Neural crest cell (in vitro differentiated cells): ENCODE data around the gene MPP4. TPM values are rescaled to one million over a fixed set of nuclear protein-coding genes. Genes with fewer than 3 reads are reported as not detected.

ENCODE experiments used
- DNase-seq: peaks from one replicate; pipeline ENCODE4 v3.0.0; 2021; ENCODE audit warnings: low read depth, mixed read lengths, low spot score
- H3K27ac Mint-ChIP-seq: one replicate; pipeline ENCODE4 v1.8.0; 2021; ENCODE audit warnings: mild to moderate bottlenecking, mixed read lengths; ENCODE audit not compliant: unreplicated experiment
- H3K27me3 Mint-ChIP-seq: 2 replicates; pipeline ENCODE4 v1.8.0; 2021; ENCODE audit warnings: low read depth, mild to moderate bottlenecking, mixed read lengths
- H3K36me3 Mint-ChIP-seq: 2 replicates; pipeline ENCODE4 v1.8.0; 2021; ENCODE audit warnings: low read depth, mild to moderate bottlenecking, mixed read lengths
- H3K4me1 Mint-ChIP-seq: 2 replicates; pipeline ENCODE4 v1.8.0; 2021; ENCODE audit warnings: mixed read lengths
- H3K4me3 Mint-ChIP-seq: one replicate; pipeline ENCODE4 v1.8.0; 2021; ENCODE audit warnings: mild to moderate bottlenecking, mixed read lengths
- H3K9me3 Mint-ChIP-seq: 2 replicates; pipeline ENCODE4 v1.8.0; 2021; ENCODE audit warnings: mixed read lengths
- total RNA-seq: library from RNA; stranded (reverse); gene quantifications from 2 replicates; pipeline ENCODE4 v1.2.1, GENCODE V29; 2021
- TF ChIP-seq, protein P1 (sequence below): fragments of 200-600 bp; sonication (generic); conservative IDR thresholded peaks from 2 replicates; pipeline ENCODE4 v1.5.0; 2021; ENCODE audit warnings: antibody characterized with exemption, mild to moderate bottlenecking

Gene MPP4
- total RNA-seq, 1 donor from 2014 or later = 0.19 TPM

- TF ChIP-seq, protein P1, sequence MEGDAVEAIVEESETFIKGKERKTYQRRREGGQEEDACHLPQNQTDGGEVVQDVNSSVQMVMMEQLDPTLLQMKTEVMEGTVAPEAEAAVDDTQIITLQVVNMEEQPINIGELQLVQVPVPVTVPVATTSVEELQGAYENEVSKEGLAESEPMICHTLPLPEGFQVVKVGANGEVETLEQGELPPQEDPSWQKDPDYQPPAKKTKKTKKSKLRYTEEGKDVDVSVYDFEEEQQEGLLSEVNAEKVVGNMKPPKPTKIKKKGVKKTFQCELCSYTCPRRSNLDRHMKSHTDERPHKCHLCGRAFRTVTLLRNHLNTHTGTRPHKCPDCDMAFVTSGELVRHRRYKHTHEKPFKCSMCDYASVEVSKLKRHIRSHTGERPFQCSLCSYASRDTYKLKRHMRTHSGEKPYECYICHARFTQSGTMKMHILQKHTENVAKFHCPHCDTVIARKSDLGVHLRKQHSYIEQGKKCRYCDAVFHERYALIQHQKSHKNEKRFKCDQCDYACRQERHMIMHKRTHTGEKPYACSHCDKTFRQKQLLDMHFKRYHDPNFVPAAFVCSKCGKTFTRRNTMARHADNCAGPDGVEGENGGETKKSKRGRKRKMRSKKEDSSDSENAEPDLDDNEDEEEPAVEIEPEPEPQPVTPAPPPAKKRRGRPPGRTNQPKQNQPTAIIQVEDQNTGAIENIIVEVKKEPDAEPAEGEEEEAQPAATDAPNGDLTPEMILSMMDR = no peak
- H3K4me3 Mint-ChIP-seq = no peak overlapping the region
- no peaks in the 10 kb centered on the region for H3K4me1 Mint-ChIP-seq
- H3K27me3 Mint-ChIP-seq = no peaks in the 10 kb centered on the region
- H3K9me3 Mint-ChIP-seq = no peaks in the 10 kb centered on the region
- peak overlapping the region; percentile 13 for H3K27ac Mint-ChIP-seq
- H3K36me3 Mint-ChIP-seq = peaks cover 2% of the 10 kb centered on the region
- no peak for DNase-seq
These were observed 2.2 kb downstream of the MPP4 start for GRCh38 chr2:201696151-201696659.

GRCh38 chr2:201685156-201685555 is 13.3 kb downstream of the MPP4 start:
- TF ChIP-seq, protein P1 = no peak
- Mint-ChIP-seq H3K36me3 (no peaks in the 10 kb centered on the region), H3K27ac (no peak overlapping the region), H3K4me3 (no peak overlapping the region), H3K9me3 (no peaks in the 10 kb centered on the region), H3K27me3 (peaks cover 22% of the 10 kb centered on the region), H3K4me1 (no peaks in the 10 kb centered on the region)
- no peak for DNase-seq

- peak; percentile 28 for DNase-seq
- TF ChIP-seq, protein P1 = peak; percentile 51
- H3K9me3 Mint-ChIP-seq = no peaks in the 10 kb centered on the region
- H3K4me1 Mint-ChIP-seq = no peaks in the 10 kb centered on the region
- H3K36me3 Mint-ChIP-seq = no peaks in the 10 kb centered on the region
- no peak overlapping the region for H3K4me3 Mint-ChIP-seq
- peaks cover 8% of the 10 kb centered on the region for H3K27me3 Mint-ChIP-seq
- H3K27ac Mint-ChIP-seq = no peak overlapping the region
These were observed 17.7 kb downstream of the MPP4 start for GRCh38 chr2:201680743-201681142.

- Mint-ChIP-seq H3K27me3 (peaks cover 8% of the 10 kb centered on the region), H3K9me3 (no peaks in the 10 kb centered on the region), H3K36me3 (no peaks in the 10 kb centered on the region), H3K4me1 (no peaks in the 10 kb centered on the region), H3K4me3 (no peak overlapping the region), H3K27ac (no peak overlapping the region)
- TF ChIP-seq, protein P1 = no peak
- DNase-seq = no peak
These were observed 20.0 kb downstream of the MPP4 start for GRCh38 chr2:201678401-201678800.

DNA sequence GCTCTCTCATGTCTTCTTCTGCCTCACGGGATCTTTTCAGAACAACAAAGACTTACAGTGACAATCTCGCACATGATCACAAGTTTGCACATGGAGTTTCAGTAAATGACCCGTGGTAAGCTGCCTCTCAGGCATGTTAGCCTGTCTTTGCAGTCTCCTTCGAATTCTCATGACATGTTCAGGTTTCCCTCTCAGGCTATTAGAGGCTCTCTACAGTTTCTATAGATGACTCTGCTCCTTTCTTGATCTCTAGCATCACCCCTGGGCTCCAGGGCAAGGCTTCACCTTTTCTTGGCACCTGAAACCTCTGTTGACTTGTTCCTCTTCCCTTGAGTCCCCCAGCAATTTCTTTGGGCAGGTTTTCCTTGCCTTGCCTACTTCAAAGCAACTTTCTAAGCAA is 23.0 kb downstream of the MPP4 start:
- H3K9me3 Mint-ChIP-seq = no peaks in the 10 kb centered on the region
- H3K36me3 Mint-ChIP-seq = no peaks in the 10 kb centered on the region
- no peaks in the 10 kb centered on the region for H3K4me1 Mint-ChIP-seq
- H3K27me3 Mint-ChIP-seq = peaks cover 4% of the 10 kb centered on the region
- no peak for DNase-seq
- H3K4me3 Mint-ChIP-seq = no peak overlapping the region
- TF ChIP-seq, protein P1 = no peak
- no peak overlapping the region for H3K27ac Mint-ChIP-seq

DNA sequence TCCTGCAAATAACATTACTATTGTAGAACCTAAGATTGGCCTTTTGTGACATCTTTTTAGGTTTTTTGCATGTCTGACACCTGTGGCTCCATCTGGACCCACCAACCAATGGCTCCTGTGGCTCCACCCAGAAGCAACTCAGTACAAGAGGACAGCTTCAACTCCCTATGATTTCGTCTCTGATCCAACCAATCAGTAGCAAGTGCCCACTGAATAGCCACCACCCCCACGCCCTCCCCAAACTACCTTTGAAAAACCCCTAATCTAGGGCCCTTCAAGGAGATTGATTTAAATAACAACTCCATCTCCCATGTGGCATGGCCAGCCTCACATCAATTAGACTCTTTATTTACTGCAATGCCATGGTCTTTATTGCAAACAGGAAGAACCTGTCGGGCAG is 23.6 kb downstream of the MPP4 start:
- DNase-seq = no peak
- TF ChIP-seq, protein P1 = no peak

More for the DNA sequence above, 23.6 kb downstream of the MPP4 start:
- H3K9me3 Mint-ChIP-seq = no peaks in the 10 kb centered on the region
- H3K4me3 Mint-ChIP-seq = no peak overlapping the region
- H3K36me3 Mint-ChIP-seq = no peaks in the 10 kb centered on the region
- H3K27ac Mint-ChIP-seq = no peak overlapping the region
- H3K4me1 Mint-ChIP-seq = no peaks in the 10 kb centered on the region
- H3K27me3 Mint-ChIP-seq = peaks cover 4% of the 10 kb centered on the region
